GM18861 (cell line): ENCODE results near the gene TSSK1B.
"Not testable (repeated sequence)": the region's sequence is repeated elsewhere in the genome, so short reads cannot be mapped to it uniquely, and the experiment has no call there.

ENCODE experiments used
- ATAC-seq: cut with Tn5 transposase; IDR thresholded peaks from one replicate; pipeline ENCODE4 v1.9.1; 2021; ENCODE audit not compliant: unreplicated experiment

Gene TSSK1B

GRCh38 chr5:113404269-113404668 is 30.5 kb downstream of the TSSK1B start:
- ATAC-seq: no peak

- ATAC-seq: not testable (repeated sequence)
Observed at GRCh38 chr5:113397986-113398385, 36.8 kb downstream of the TSSK1B start.

GRCh38 chr5:113397046-113397445 is 37.7 kb downstream of the TSSK1B start:
- ATAC-seq: no peak

GRCh38 chr5:113394658-113395057 is 40.1 kb downstream of the TSSK1B start:
- ATAC-seq: no peak

- no peak for ATAC-seq
Observed at GRCh38 chr5:113390224-113390623, 44.6 kb downstream of the TSSK1B start.

DNA sequence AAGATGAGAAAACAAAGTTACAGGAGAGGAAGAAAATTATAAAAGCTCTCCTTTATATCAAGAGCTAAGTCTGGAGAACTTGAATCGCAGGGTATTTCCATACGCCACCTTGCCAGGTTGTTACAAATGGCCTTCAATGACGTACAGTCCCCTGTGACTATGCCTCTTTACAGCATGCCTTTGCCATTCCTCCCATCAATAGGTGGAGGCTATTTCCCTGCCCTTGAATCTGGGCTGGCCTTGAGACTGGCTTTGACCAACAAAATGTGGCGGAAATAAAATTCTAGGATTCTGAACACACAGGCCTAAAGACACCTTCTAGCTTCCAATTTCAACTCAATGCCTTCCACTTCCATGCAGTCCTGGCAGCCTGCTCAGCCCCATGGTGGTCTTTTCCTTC is 45.7 kb downstream of the TSSK1B start:
- no peak for ATAC-seq

- ATAC-seq: no peak
Observed at GRCh38 chr5:113387844-113388243, 46.9 kb downstream of the TSSK1B start.

DNA sequence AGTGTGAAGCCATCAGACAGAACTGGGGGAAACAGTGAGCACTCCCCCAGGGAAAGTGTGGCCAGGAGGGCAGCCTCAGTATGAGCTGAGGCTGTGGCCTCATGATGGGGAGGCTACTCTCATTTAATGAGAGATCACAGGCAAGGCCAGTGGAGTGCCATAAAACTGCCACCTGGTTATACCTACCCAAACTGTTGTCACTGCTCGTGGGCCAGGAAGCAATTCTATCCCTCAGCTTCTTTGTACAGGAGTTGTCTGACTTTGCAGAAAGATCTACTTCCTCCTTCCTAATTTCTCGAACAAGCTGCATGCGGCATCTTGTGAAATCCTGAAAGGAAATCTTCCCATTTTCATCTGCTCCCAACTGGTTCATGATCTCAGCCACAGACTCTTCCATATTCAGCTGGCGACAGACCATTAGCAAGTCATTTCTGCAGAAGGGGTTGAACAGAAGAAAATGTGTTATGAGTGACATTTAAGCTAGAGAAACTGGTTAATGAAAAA is 50.0 kb downstream of the TSSK1B start:
- ATAC-seq: no peak

- no peak for ATAC-seq
Observed at GRCh38 chr5:113382731-113383130, 52.1 kb downstream of the TSSK1B start.
